GM23338 (cell line): ENCODE results near the gene PRDM10. TPM values are rescaled to one million over a fixed set of nuclear protein-coding genes. Genes with fewer than 3 reads are reported as not detected.

ENCODE experiments used
- ATAC-seq: fragments of 200-7000 bp; cut with Tn5 transposase; 3 replicates; pipeline ENCODE4 v1.9.1; 2020
- DNase-seq: peaks from one replicate; pipeline ENCODE4 v3.0.0-alpha.2; 2015; ENCODE audit warnings: low spot score
- H2AFZ ChIP-seq: fragments of 200-600 bp; sonication (generic); 2 replicates; pipeline ENCODE4 v1.8.0; 2016; ENCODE audit warnings: antibody characterized with exemption, mild to moderate bottlenecking, moderate library complexity
- H3F3A ChIP-seq: fragments of 200-600 bp; sonication (generic); replicated peaks from 2 replicates; pipeline ENCODE4 v1.8.0; 2017; ENCODE audit warnings: antibody characterized with exemption, mixed run types, low read depth
- H3K27ac ChIP-seq: fragments of 200-600 bp; sonication (generic); 2 replicates; pipeline ENCODE4 v1.6.1; 2016; ENCODE audit warnings: low read depth
- H3K27me3 ChIP-seq: fragments of 200-600 bp; sonication (generic); 2 replicates; pipeline ENCODE4 v1.8.0; 2016; ENCODE audit warnings: mild to moderate bottlenecking, mixed run types, moderate library complexity; ENCODE audit not compliant: insufficient read depth
- H3K36me3 ChIP-seq: fragments of 200-600 bp; sonication (generic); 2 replicates; pipeline ENCODE4 v1.8.0; 2016; ENCODE audit warnings: mild to moderate bottlenecking; ENCODE audit not compliant: insufficient read depth
- H3K4me1 ChIP-seq: fragments of 200-600 bp; sonication (generic); 2 replicates; pipeline ENCODE4 v1.8.0; 2016; ENCODE audit warnings: mild to moderate bottlenecking, moderate library complexity; ENCODE audit not compliant: insufficient read depth
- H3K4me2 ChIP-seq: fragments of 200-600 bp; sonication (generic); 2 replicates; pipeline ENCODE4 v1.7.1; 2017; ENCODE audit warnings: mixed run types
- H3K4me3 ChIP-seq: fragments of 200-600 bp; sonication (generic); 2 replicates; pipeline ENCODE4 v1.6.1; 2016; ENCODE audit warnings: mixed run types
- H3K79me2 ChIP-seq: fragments of 200-600 bp; sonication (generic); replicated peaks from 2 replicates; pipeline ENCODE4 v1.8.0; 2017; ENCODE audit warnings: mild to moderate bottlenecking; ENCODE audit not compliant: insufficient read depth
- H3K9me2 ChIP-seq: fragments of 200-600 bp; sonication (generic); 2 replicates; pipeline ENCODE4 v1.8.0; 2017; ENCODE audit not compliant: insufficient read depth
- H4K20me1 ChIP-seq: fragments of 200-600 bp; sonication (generic); replicated peaks from 2 replicates; pipeline ENCODE4 v1.8.0; 2017; ENCODE audit warnings: mild to moderate bottlenecking; ENCODE audit not compliant: insufficient read depth
- H3K27ac Mint-ChIP-seq: 2 replicates; pipeline ENCODE4 v1.8.0; 2020; ENCODE audit warnings: inconsistent platforms, mild to moderate bottlenecking, moderate library complexity, mixed read lengths
- H3K27me3 Mint-ChIP-seq: 3 replicates; pipeline ENCODE4 v1.8.0; 2022; ENCODE audit warnings: low read depth, mild to moderate bottlenecking, moderate library complexity, mixed read lengths, inconsistent platforms; ENCODE audit not compliant: insufficient read depth, poor library complexity
- H3K36me3 Mint-ChIP-seq: 3 replicates; pipeline ENCODE4 v1.8.0; 2021; ENCODE audit warnings: low read depth, mild to moderate bottlenecking, inconsistent platforms, moderate library complexity, mixed read lengths
- H3K4me1 Mint-ChIP-seq: 3 replicates; pipeline ENCODE4 v1.8.0; 2020; ENCODE audit warnings: mild to moderate bottlenecking, inconsistent platforms, mixed read lengths
- H3K4me3 Mint-ChIP-seq: 3 replicates; pipeline ENCODE4 v1.8.0; 2021; ENCODE audit warnings: moderate library complexity, mild to moderate bottlenecking, inconsistent platforms, mixed read lengths
- H3K9me3 Mint-ChIP-seq: 3 replicates; pipeline ENCODE4 v1.8.0; 2020; ENCODE audit warnings: moderate library complexity, mild to moderate bottlenecking, inconsistent platforms, mixed read lengths
- CREB1 ChIP-seq: fragments of 250-450 bp; sonication (Bioruptor Pico); IDR thresholded peaks from 2 replicates; pipeline ENCODE4 v1.5.0; 2020; ENCODE audit warnings: low read depth, mild to moderate bottlenecking, moderate library complexity
- ETS1 ChIP-seq: IDR thresholded peaks from 2 replicates; pipeline ENCODE4 v1.6.1; 2016; ENCODE audit warnings: antibody characterized with exemption
- EZH2 ChIP-seq: fragments of 200-600 bp; sonication (generic); IDR thresholded peaks from one replicate; pipeline ENCODE4 v1.8.0; 2017; ENCODE audit warnings: antibody characterized with exemption, mild to moderate bottlenecking, low read depth; ENCODE audit not compliant: unreplicated experiment
- EZH2phosphoT487 ChIP-seq: fragments of 200-600 bp; sonication (generic); IDR thresholded peaks from one replicate; pipeline ENCODE4 v1.8.1; 2018; ENCODE audit warnings: antibody characterized with exemption; ENCODE audit not compliant: unreplicated experiment
- JUNB ChIP-seq: IDR thresholded peaks from one replicate; pipeline ENCODE4 v1.6.1; 2016; ENCODE audit warnings: antibody characterized with exemption; ENCODE audit not compliant: unreplicated experiment
- NANOG ChIP-seq: IDR thresholded peaks from 2 replicates; pipeline ENCODE4 v1.6.1; 2016; ENCODE audit warnings: antibody characterized with exemption, borderline replicate concordance
- POLR2AphosphoS5 ChIP-seq: IDR thresholded peaks from 2 replicates; pipeline ENCODE4 v1.6.1; 2016; ENCODE audit warnings: antibody characterized with exemption, low read depth
- STAT1 ChIP-seq: IDR thresholded peaks from one replicate; pipeline ENCODE4 v1.6.1; 2016; ENCODE audit warnings: antibody characterized with exemption; ENCODE audit not compliant: unreplicated experiment
- ZNF114 ChIP-seq: fragments of 250-450 bp; sonication (Bioruptor Pico); IDR thresholded peaks from 2 replicates; pipeline ENCODE4 v1.5.0; 2020; ENCODE audit warnings: mild to moderate bottlenecking, moderate library complexity
- ZNF331 ChIP-seq: fragments of 250-450 bp; sonication (Bioruptor Pico); IDR thresholded peaks from 2 replicates; pipeline ENCODE4 v1.5.0; 2020; ENCODE audit warnings: low read depth, mild to moderate bottlenecking, moderate library complexity
- polyA plus RNA-seq: library from polyadenylated mRNA; unstranded; fragments of >200 nt; fragmentation: Nextera tagmentation; extraction: Ambion mirVana; gene quantifications from 2 replicates; pipeline ENCODE4 v1.2.1, GENCODE V29; 2016
- total RNA-seq: library from RNA; depleted of rRNA; stranded (reverse); fragments of >200 nt; shearing (Covaris generic); gene quantifications from 2 replicates; pipeline ENCODE4 v1.2.3, GENCODE V29; 2014
- TF ChIP-seq, protein P1 (sequence below): fragments of 250-450 bp; sonication (Bioruptor Pico); IDR thresholded peaks from 2 replicates; pipeline ENCODE4 v1.5.0; 2020; ENCODE audit warnings: mild to moderate bottlenecking, moderate library complexity

The PRDM10 gene
- total and polyA plus RNA-seq, 2 experiments from 2014 or later = 5.2 to 14.9 TPM

DNA sequence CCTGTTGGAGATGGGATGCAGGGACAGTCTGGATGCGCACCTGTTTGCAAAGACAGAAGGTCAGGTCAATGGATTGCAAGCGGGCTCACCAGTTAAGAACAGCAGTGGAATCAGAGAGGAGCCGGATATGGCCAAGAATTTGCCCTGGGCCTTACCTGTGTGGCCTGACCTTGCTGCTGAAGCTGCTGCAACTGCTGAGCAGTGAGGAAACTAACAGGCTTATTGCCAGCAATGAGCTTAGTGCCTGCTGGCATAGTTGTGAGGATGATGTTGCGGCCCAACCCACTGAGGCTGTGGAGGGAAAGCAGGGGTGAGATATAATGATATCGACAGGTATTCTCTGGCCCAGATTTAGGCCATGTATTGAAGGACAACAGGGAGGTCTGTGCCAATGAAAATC lies 137.8 kb downstream of the PRDM10 start:
- no peaks in the 10 kb centered on the region for H4K20me1 ChIP-seq
- H3F3A ChIP-seq = no peaks in the 10 kb centered on the region
- no peak overlapping the region for H2AFZ ChIP-seq
- H3K4me2 ChIP-seq = no peak overlapping the region
- H3K27me3 Mint-ChIP-seq = peaks cover 3% of the 10 kb centered on the region
- H3K27ac Mint-ChIP-seq = no peak overlapping the region
- no peak for TF ChIP-seq ZNF331 (CRISPR knock-in tag)
- no peak for TF ChIP-seq NANOG
- no peak for TF ChIP-seq JUNB
- H3K4me1 ChIP-seq = peaks cover 5% of the 10 kb centered on the region
- ATAC-seq (no peak), DNase-seq (no peak)
- no peak overlapping the region for H3K4me3 Mint-ChIP-seq
- H3K4me1 Mint-ChIP-seq = peaks cover 10% of the 10 kb centered on the region
- H3K36me3 Mint-ChIP-seq = peaks cover 80% of the 10 kb centered on the region
- H3K27me3 ChIP-seq = no peaks in the 10 kb centered on the region
- no peaks in the 10 kb centered on the region; the same call in 2 of the 3 replicates for H3K9me3 Mint-ChIP-seq
- no peak overlapping the region for H3K27ac ChIP-seq
- no peak overlapping the region for H3K4me3 ChIP-seq
- no peaks in the 10 kb centered on the region for H3K9me2 ChIP-seq
- H3K36me3 ChIP-seq = peaks cover 45% of the 10 kb centered on the region
- no peaks in the 10 kb centered on the region for H3K79me2 ChIP-seq

- Histone ChIP-seq H4K20me1 (0 out of 2 replicates have a peak, but pooled peaks cover 5% of the 10 kb centered on the region), H2AFZ (no peak overlapping the region), H3K36me3 (peaks cover 25% of the 10 kb centered on the region; the same call in 1 of the 2 replicates), H3K9me2 (no peaks in the 10 kb centered on the region), H3K79me2 (no peaks in the 10 kb centered on the region), H3K4me1 (peaks cover 5% of the 10 kb centered on the region), H3K4me3 (no peak overlapping the region), H3K27ac (peak overlapping the region; percentile 81), H3K4me2 (peak overlapping the region; percentile 41; the same call in 1 of the 2 replicates), H3F3A (no peaks in the 10 kb centered on the region), H3K27me3 (no peaks in the 10 kb centered on the region)
- H3K4me3 Mint-ChIP-seq = no peak overlapping the region
- peaks cover 59% of the 10 kb centered on the region for H3K36me3 Mint-ChIP-seq
- peak; percentile 85 for DNase-seq
- H3K4me1 Mint-ChIP-seq = peaks cover 10% of the 10 kb centered on the region
- ATAC-seq = peak; percentile 81
- H3K9me3 Mint-ChIP-seq = no peaks in the 10 kb centered on the region; the same call in 2 of the 3 replicates
- H3K27me3 Mint-ChIP-seq = peaks cover 2% of the 10 kb centered on the region
- peak overlapping the region; percentile 84 for H3K27ac Mint-ChIP-seq
- TF ChIP-seq ETS1 (no peak), EZH2 (no peak), POLR2AphosphoS5 (no peak), EZH2phosphoT487 (no peak), STAT1 (no peak), JUNB (no peak), ZNF114 (CRISPR knock-in tag) (no peak), CREB1 (no peak)
- TF ChIP-seq, protein P1, sequence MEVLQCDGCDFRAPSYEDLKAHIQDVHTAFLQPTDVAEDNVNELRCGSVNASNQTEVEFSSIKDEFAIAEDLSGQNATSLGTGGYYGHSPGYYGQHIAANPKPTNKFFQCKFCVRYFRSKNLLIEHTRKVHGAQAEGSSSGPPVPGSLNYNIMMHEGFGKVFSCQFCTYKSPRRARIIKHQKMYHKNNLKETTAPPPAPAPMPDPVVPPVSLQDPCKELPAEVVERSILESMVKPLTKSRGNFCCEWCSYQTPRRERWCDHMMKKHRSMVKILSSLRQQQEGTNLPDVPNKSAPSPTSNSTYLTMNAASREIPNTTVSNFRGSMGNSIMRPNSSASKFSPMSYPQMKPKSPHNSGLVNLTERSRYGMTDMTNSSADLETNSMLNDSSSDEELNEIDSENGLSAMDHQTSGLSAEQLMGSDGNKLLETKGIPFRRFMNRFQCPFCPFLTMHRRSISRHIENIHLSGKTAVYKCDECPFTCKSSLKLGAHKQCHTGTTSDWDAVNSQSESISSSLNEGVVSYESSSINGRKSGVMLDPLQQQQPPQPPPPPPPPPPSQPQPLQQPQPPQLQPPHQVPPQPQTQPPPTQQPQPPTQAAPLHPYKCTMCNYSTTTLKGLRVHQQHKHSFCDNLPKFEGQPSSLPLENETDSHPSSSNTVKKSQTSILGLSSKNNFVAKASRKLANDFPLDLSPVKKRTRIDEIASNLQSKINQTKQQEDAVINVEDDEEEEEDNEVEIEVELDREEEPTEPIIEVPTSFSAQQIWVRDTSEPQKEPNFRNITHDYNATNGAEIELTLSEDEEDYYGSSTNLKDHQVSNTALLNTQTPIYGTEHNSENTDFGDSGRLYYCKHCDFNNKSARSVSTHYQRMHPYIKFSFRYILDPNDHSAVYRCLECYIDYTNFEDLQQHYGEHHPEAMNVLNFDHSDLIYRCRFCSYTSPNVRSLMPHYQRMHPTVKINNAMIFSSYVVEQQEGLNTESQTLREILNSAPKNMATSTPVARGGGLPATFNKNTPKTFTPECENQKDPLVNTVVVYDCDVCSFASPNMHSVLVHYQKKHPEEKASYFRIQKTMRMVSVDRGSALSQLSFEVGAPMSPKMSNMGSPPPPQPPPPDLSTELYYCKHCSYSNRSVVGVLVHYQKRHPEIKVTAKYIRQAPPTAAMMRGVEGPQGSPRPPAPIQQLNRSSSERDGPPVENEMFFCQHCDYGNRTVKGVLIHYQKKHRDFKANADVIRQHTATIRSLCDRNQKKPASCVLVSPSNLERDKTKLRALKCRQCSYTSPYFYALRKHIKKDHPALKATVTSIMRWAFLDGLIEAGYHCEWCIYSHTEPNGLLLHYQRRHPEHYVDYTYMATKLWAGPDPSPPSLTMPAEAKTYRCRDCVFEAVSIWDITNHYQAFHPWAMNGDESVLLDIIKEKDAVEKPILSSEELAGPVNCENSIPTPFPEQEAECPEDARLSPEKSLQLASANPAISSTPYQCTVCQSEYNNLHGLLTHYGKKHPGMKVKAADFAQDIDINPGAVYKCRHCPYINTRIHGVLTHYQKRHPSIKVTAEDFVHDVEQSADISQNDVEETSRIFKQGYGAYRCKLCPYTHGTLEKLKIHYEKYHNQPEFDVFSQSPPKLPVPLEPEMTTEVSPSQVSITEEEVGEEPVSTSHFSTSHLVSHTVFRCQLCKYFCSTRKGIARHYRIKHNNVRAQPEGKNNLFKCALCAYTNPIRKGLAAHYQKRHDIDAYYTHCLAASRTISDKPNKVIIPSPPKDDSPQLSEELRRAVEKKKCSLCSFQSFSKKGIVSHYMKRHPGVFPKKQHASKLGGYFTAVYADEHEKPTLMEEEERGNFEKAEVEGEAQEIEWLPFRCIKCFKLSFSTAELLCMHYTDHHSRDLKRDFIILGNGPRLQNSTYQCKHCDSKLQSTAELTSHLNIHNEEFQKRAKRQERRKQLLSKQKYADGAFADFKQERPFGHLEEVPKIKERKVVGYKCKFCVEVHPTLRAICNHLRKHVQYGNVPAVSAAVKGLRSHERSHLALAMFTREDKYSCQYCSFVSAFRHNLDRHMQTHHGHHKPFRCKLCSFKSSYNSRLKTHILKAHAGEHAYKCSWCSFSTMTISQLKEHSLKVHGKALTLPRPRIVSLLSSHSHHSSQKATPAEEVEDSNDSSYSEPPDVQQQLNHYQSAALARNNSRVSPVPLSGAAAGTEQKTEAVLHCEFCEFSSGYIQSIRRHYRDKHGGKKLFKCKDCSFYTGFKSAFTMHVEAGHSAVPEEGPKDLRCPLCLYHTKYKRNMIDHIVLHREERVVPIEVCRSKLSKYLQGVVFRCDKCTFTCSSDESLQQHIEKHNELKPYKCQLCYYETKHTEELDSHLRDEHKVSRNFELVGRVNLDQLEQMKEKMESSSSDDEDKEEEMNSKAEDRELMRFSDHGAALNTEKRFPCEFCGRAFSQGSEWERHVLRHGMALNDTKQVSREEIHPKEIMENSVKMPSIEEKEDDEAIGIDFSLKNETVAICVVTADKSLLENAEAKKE (CRISPR knock-in tag) = no peak
These were observed 140.7 kb downstream of the PRDM10 start for GRCh38 chr11:129861702-129862522.
